ENCODE results near the gene TRIM67.

GRCh38 chr1:231206856-231207255, 45.0 kb downstream of the TRIM67 start:
- no peak for TF ChIP-seq TAF1 (IDR thresholded peaks at IDR 0.05; ENCODE audit: low read depth, low read length)
- no peak for TF ChIP-seq POLR2A (IDR thresholded peaks at IDR 0.05; ENCODE audit: low read depth, low read length)
- no peak for TF ChIP-seq POLR2AphosphoS5 (IDR thresholded peaks at IDR 0.05; ENCODE audit: low read depth, low read length)
- no peak for TF ChIP-seq SPI1 (IDR thresholded peaks at IDR 0.05; ENCODE audit: low read depth, low read length)
